Dendritic cell treated with granulocyte-macrophage colony-stimulating factor and Interleukin-4, amounts not matched to agents 40 ng/mL and 50 ng/mL, for 4 days (primary cell): ENCODE data around the gene EIF4H.

Source experiments
- H3K27ac Mint-ChIP-seq: one replicate; pipeline ENCODE4 v1.8.0; 2022; ENCODE audit warnings: mild to moderate bottlenecking, mixed read lengths
- H3K27me3 Mint-ChIP-seq: one replicate; pipeline ENCODE4 v1.8.0; 2022; ENCODE audit warnings: mild to moderate bottlenecking, mixed read lengths
- H3K36me3 Mint-ChIP-seq: one replicate; pipeline ENCODE4 v1.8.0; 2022; ENCODE audit warnings: low read depth, mixed read lengths
- H3K4me1 Mint-ChIP-seq: one replicate; pipeline ENCODE4 v1.8.0; 2022; ENCODE audit warnings: low read depth, mixed read lengths
- H3K4me3 Mint-ChIP-seq: one replicate; pipeline ENCODE4 v1.8.0; 2022; ENCODE audit warnings: mild to moderate bottlenecking, moderate library complexity, mixed read lengths
- H3K9me3 Mint-ChIP-seq: one replicate; pipeline ENCODE4 v1.8.0; 2022; ENCODE audit warnings: mixed read lengths
- intact Hi-C: fragments of 100-400 bp; cut with micrococcal nuclease; formaldehyde crosslinking; loops from one replicate; pipeline ENCODE4 v1.15.0; 2022

The EIF4H gene

DNA sequence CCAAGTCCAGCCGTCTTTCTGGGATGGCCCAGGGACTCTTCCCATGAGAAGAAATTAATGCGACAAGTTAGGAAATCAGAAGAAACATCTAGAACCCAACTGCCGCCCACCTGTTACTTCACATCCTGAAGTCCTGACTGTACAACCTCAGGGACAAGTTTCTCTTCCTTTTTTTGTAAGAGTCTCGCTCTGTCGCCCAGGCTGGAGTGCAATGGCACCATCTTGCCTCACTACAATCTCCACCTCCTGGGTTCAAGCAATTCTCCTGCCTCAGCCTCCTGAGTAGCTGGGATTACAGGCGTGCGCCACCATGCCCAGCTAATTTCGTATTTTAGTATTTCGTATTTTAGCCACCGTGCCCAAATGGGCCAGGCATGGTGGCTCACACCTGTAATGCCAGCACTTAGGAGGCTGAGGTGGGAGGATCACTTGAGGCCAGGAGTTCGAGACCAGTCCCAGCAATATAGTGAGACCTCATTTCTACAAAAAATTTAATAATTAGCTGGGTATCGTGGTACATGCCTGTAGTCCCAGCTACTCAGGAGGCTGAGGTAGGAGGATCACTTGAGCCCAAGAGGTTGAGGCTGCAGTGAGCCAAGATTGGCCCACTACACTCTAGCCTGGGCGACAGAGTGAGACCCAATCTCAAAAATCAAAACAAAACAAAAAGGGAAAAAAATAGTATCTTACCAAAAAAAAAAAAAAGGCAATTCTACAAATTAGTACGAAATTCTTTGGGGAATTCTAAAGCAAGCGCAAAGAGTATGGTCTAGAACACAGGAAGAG lies 56.5 kb downstream of the EIF4H start:
- H3K9me3 Mint-ChIP-seq = no peaks in the 10 kb centered on the region
- no peaks in the 10 kb centered on the region for H3K27me3 Mint-ChIP-seq
- H3K4me1 Mint-ChIP-seq = peaks cover 58% of the 10 kb centered on the region
- H3K27ac Mint-ChIP-seq = peak overlapping the region; percentile 84
- intact Hi-C loops = no loop called here
- H3K36me3 Mint-ChIP-seq = peaks cover 75% of the 10 kb centered on the region
- H3K4me3 Mint-ChIP-seq = no peak overlapping the region

DNA sequence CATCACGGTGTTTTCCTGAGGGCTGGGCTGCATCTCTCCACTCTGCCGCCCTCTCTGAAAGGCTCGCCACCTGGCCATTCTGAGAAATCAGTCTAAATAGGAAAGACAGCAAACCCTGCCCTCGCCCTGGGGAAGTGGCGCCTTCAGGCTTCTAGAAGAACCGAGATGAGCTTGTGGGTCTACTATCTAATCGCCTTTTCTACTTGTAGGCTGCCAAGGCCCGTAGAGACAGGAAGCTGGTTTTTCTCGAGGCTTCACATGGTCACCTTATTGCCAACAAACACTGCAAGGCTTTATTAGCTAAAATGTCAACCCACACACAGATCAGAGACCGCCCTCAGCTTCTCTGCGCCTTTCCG lies 57.1 kb downstream of the EIF4H start:
- Mint-ChIP-seq H3K27me3 (no peaks in the 10 kb centered on the region), H3K9me3 (no peaks in the 10 kb centered on the region), H3K4me3 (no peak overlapping the region), H3K4me1 (peaks cover 54% of the 10 kb centered on the region), H3K36me3 (peaks cover 75% of the 10 kb centered on the region), H3K27ac (peak overlapping the region; percentile 84)
- intact Hi-C loops = no loop called here

DNA sequence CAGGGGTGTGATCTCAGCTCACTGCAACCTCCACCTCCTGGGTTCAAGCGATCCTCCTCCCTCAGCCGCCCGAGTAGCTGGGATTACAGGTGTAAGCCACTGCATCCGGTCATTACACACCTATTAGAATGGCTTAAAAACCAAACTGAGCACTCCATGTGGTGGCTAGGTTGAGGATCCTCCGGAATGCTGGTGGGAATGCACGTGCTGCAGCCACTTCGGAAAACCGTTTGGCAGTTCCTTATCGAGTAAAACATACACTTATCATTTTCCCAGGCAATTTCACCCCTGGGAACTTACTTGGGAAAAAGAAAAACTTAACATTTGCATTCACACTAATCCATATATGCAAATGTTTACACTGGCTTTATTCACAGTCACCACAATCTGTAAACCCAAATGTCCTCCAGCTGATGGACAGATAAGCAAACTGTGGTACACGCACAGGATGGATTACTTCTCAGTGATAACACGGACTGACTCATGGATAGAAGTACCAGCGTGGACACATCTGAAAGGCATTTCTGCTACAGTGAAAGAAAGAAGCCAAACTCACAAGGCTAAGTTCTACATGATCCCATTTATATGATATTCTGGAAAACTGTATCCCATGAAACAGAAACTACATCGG lies 59.6 kb downstream of the EIF4H start:
- Mint-ChIP-seq H3K4me3 (no peak overlapping the region), H3K27me3 (no peaks in the 10 kb centered on the region), H3K9me3 (no peaks in the 10 kb centered on the region), H3K4me1 (peaks cover 56% of the 10 kb centered on the region), H3K36me3 (peaks cover 84% of the 10 kb centered on the region), H3K27ac (no peak overlapping the region)
- intact Hi-C loops = no loop called here

DNA sequence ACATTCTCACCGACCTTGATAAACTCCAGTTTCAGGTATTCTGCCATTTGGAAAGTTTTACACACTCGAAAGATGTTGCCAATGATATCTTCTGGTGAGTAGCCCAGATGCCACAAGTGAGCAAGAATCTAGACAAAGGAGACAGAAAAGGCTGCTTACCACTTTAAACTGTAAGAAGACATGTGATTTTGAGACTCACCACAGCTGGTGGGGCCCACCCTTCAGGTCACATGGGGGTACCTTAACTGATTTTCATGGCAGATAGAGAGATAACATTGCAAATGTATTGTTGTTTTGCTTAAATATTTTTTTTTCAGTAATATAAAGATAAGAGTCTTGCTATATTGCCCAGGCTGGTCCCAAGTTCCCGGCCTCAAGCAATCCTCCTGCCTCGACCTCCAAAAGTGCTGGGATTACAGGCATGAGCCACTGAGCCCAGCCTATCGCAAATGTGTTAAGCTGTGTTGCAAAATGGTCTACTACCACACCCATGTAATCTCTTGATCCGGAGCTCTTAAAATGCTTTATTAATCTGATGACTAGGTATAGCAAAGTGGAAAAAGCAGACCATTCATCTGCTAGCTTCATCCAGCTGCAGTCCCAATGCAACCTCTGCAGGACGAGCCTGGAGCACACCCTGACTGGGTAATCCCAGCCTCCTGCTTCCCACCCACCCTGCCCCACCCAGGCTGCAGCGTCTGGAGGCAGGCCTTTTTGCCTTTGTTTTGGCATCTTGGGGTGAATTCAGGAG lies 61.5 kb downstream of the EIF4H start:
- peaks cover 51% of the 10 kb centered on the region for H3K4me1 Mint-ChIP-seq
- no peaks in the 10 kb centered on the region for H3K9me3 Mint-ChIP-seq
- H3K36me3 Mint-ChIP-seq = peaks cover 92% of the 10 kb centered on the region
- no peaks in the 10 kb centered on the region for H3K27me3 Mint-ChIP-seq
- H3K27ac Mint-ChIP-seq = no peak overlapping the region
- intact Hi-C loops = no loop called here
- H3K4me3 Mint-ChIP-seq = no peak overlapping the region

DNA sequence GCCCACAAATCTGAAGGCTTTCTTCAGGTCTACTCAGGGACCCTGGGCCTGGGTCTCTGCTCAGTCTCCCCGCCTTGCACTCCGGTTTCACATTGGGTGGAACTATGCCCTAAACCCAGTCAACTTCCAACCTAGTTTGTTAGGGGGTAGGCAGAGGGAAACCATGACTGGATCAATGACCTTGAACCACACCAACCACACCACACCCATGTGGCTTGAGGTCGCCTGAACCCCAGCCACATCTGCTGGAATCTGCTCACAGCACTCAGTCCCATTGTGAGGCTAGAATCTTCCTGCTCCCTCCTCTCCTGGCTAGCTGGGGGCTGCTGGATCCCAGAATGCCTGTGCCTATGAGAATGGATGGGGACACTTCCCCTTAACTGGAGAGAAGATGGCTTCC lies 62.1 kb downstream of the EIF4H start:
- intact Hi-C loops = no loop called here
- Mint-ChIP-seq H3K9me3 (no peaks in the 10 kb centered on the region), H3K27ac (peak overlapping the region; percentile 16)

DNA sequence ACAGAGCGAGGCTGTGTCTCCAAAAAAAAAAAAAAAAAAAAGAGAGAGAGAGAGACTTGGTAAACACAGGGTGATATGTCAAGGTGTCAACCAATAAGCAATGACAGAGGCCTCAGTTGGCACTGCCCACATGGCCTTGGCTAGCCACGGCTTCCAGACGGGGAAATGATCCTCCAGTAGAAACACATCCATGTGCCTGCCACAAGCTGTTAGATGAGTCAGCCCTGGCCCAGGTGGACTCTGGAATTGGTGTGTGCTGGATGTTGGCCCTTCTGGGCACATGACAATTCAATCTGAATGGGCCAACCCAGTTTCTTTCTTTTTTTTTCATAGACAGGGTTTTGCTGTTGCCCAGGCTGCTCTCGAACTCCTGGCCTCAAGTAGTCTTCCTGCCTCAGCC lies 66.3 kb downstream of the EIF4H start:
- H3K36me3 Mint-ChIP-seq = peaks cover 84% of the 10 kb centered on the region
- peaks cover 60% of the 10 kb centered on the region for H3K4me1 Mint-ChIP-seq

More for the DNA sequence above, 62.1 kb downstream of the EIF4H start:
- Mint-ChIP-seq H3K27me3 (no peaks in the 10 kb centered on the region), H3K4me3 (no peak overlapping the region), H3K36me3 (peaks cover 90% of the 10 kb centered on the region), H3K4me1 (peaks cover 51% of the 10 kb centered on the region)

DNA sequence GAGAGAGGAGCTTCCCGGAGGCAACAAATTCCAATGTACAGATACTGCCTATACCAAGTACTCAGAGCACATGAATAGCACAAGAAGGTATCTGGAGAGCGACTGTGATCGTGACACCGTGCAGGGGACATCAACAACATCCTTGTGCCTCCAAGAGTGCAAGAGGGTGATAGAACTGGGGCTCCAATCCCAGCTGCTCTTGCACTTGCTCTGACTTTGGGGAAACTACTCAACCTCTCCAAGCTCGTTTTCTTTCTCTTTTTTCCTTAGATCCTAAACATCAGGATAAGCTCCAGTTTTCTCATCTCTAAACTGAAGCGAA lies 67.9 kb downstream of the EIF4H start:
- peak overlapping the region; percentile 72 for H3K4me3 Mint-ChIP-seq
- peaks cover 59% of the 10 kb centered on the region for H3K4me1 Mint-ChIP-seq
- H3K9me3 Mint-ChIP-seq = no peaks in the 10 kb centered on the region
- H3K27me3 Mint-ChIP-seq = no peaks in the 10 kb centered on the region
- peak overlapping the region; percentile 80 for H3K27ac Mint-ChIP-seq
- peaks cover 87% of the 10 kb centered on the region for H3K36me3 Mint-ChIP-seq
- intact Hi-C loops = no loop called here

More for the DNA sequence above, 66.3 kb downstream of the EIF4H start:
- Mint-ChIP-seq H3K27ac (peak overlapping the region; percentile 80), H3K9me3 (no peaks in the 10 kb centered on the region), H3K27me3 (no peaks in the 10 kb centered on the region), H3K4me3 (no peak overlapping the region)
- intact Hi-C loops = no loop called here

DNA sequence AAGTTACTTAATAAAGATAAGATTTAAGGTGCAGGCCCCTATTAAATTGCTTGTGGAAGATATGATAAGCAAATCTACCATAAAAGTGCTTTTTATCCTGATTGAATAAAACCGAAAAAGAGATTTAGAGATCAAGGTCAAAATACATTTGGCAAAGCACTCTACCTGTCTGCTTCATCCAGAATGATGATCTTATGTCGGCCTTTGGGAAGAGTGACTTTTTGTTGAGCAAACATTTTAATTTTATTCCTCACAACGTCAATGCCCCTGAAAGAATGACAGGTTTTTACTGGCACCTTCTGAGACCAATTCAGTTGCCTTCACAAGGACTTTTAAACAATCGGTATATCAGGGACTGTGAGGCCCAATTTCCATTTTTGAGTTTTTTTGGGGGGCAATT lies 72.3 kb downstream of the EIF4H start:
- intact Hi-C loops = no loop called here
- Mint-ChIP-seq H3K9me3 (no peaks in the 10 kb centered on the region), H3K4me3 (no peak overlapping the region), H3K27me3 (no peaks in the 10 kb centered on the region), H3K36me3 (peaks cover 91% of the 10 kb centered on the region), H3K4me1 (peaks cover 29% of the 10 kb centered on the region), H3K27ac (no peak overlapping the region)
